ENCODE measurements around the gene ABCD1. TPM values are rescaled to one million over a fixed set of nuclear protein-coding genes. Genes with fewer than 3 reads are reported as not detected.
"Not testable (repeated sequence)": the region's sequence is repeated elsewhere in the genome, so short reads cannot be mapped to it uniquely, and the experiment has no call there.

Gene ABCD1
- 1 to 10 TPM; 5.9 to 9.4 (median 7.4) TPM for total RNA-seq

- Histone ChIP-seq H3K9me3 (no peaks in the 10 kb centered on the region), H3K36me3 (peaks cover 16% of the 10 kb centered on the region), H3K4me3 (peak within 1 kb of the TSS; percentile 73), H3K27ac (peak within 1 kb of the TSS; percentile 92), H3K4me1 (peaks cover 61% of the 10 kb centered on the region), H3K27me3 (no peaks in the 10 kb centered on the region)
- WGBS, result 33% methylated on average over 22 of the region's 88 CpGs
- no peak for TF ChIP-seq CTCF (IDR thresholded peaks at IDR 0.05)
- no peak for TF ChIP-seq POLR2A (IDR thresholded peaks at IDR 0.05)
- no peak for TF ChIP-seq POLR2AphosphoS5 (IDR thresholded peaks at IDR 0.05)
- TF ChIP-seq EP300 (IDR thresholded peaks at IDR 0.05), result no peak
- DNase-seq (ENCODE audit: low spot score in 2 of 2), result peak; percentile 90 to 93
Observed at GRCh38 chrX:153724252-153725038, at the start of gene ABCD1, which contains the start of gene BCAP31. ABCD1 (plus strand) TSS chrX:153724856; CDS start chrX:153725267, 411 bp downstream. BCAP31 (minus strand) TSS chrX:153724387; CDS start chrX:153723244, 1,143 bp downstream.

DNA sequence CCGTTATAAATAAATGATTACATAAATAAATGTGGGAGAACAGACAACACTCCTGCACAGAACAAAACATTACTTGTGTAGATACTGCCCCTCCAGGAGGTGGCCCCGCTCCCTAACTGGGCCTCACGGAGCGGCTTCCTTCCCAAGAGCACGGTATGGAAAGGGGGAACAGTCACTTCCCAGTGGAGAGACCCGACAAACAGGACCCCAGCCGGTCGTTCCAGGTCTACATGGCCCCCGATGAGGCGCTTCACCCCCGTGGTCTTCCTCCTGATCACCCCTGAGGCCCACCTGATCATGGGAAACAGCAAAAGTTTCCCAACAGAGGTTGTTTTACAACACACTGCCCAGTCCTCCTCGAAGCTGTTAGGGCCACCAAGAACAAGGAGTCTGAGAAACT is 43.5 kb upstream of the ABCD1 start:
- H3K9me3 ChIP-seq, result no peaks in the 10 kb centered on the region
- TF ChIP-seq EP300 (IDR thresholded peaks at IDR 0.05) (no peak), CTCF (IDR thresholded peaks at IDR 0.05) (no peak)
- no peaks in the 10 kb centered on the region for H3K36me3 ChIP-seq
- WGBS, result 73% methylated on average over 12 of the region's 12 CpGs
- H3K27me3 ChIP-seq, result no peaks in the 10 kb centered on the region
- no peaks in the 10 kb centered on the region for H3K4me1 ChIP-seq
- no peak for DNase-seq (ENCODE audit: low spot score in 2 of 2)
- H3K27ac ChIP-seq, result no peak overlapping the region
- no peak overlapping the region for H3K4me3 ChIP-seq

GRCh38 chrX:153683486-153683885 is 41.2 kb upstream of the ABCD1 start:
- not testable (repeated sequence) for H3K4me1 ChIP-seq, H3K9me3 ChIP-seq, H3K36me3 ChIP-seq, H3K27ac ChIP-seq, H3K27me3 ChIP-seq, H3K4me3 ChIP-seq
- 97% methylated on average over 8 of the region's 8 CpGs for WGBS
- DNase-seq (ENCODE audit: low spot score in 2 of 2), result peak in 1 of 2 donors; percentile 1

GRCh38 chrX:153684467-153685155 is 40.0 kb upstream of the ABCD1 start:
- peaks cover 9% of the 10 kb centered on the region for H3K4me1 ChIP-seq
- H3K9me3 ChIP-seq, result no peaks in the 10 kb centered on the region
- TF ChIP-seq CTCF (IDR thresholded peaks at IDR 0.05) (no peak), POLR2A (IDR thresholded peaks at IDR 0.05) (no peak), EP300 (IDR thresholded peaks at IDR 0.05) (no peak), POLR2AphosphoS5 (IDR thresholded peaks at IDR 0.05) (no peak)
- DNase-seq (ENCODE audit: low spot score in 2 of 2), result peak in 1 of 2 donors; percentile 51
- no peaks in the 10 kb centered on the region for H3K27me3 ChIP-seq
- H3K4me3 ChIP-seq, result no peak overlapping the region
- WGBS, result 60% methylated on average over 13 of the region's 21 CpGs
- H3K36me3 ChIP-seq, result no peaks in the 10 kb centered on the region
- no peak overlapping the region for H3K27ac ChIP-seq

DNA sequence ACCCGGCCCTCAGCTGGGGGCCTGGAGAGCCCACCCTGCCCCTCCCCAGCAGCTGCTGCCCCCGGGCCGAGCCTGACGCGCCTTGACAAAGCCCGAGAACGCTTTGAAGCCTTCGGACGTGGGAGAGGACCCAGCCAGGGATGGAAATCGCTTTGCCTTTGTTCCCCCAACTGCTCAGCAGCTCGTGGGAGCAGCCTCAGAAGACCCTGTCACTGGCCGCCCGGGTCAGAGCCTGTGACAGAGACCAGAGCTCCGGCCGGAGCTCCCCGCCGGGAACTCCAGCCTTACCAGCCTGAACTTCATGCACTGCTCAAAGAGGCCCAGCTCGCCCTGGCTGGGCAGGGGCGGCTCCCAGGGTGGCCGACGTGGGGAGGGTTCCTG is 39.5 kb upstream of the ABCD1 start:
- H3K36me3 ChIP-seq, result no peaks in the 10 kb centered on the region
- no peaks in the 10 kb centered on the region for H3K9me3 ChIP-seq
- H3K27me3 ChIP-seq, result no peaks in the 10 kb centered on the region
- H3K27ac ChIP-seq, result no peak overlapping the region
- 78% methylated on average over 7 of the region's 21 CpGs for WGBS
- no peak for TF ChIP-seq CTCF (IDR thresholded peaks at IDR 0.05)
- TF ChIP-seq EP300 (IDR thresholded peaks at IDR 0.05), result no peak
- H3K4me1 ChIP-seq, result peaks cover 13% of the 10 kb centered on the region
- no peak overlapping the region for H3K4me3 ChIP-seq
- DNase-seq (ENCODE audit: low spot score in 2 of 2), result no peak
